GM18499 (cell line): ENCODE data around the gene NBEA.
"Not testable (repeated sequence)": the region's sequence is repeated elsewhere in the genome, so short reads cannot be mapped to it uniquely, and the experiment has no call there.

Experiments
- ATAC-seq: cut with Tn5 transposase; IDR thresholded peaks from one replicate; pipeline ENCODE4 v1.9.1; 2021; ENCODE audit warnings: moderate number of reproducible peaks; ENCODE audit not compliant: insufficient read depth, unreplicated experiment

NBEA gene

GRCh38 chr13:34951528-34951927 lies 9.5 kb downstream of the NBEA start:
- no peak for ATAC-seq

GRCh38 chr13:34959489-34959888 lies 17.4 kb downstream of the NBEA start:
- no peak for ATAC-seq

- ATAC-seq = no peak
Observed at GRCh38 chr13:34964558-34964957, 22.5 kb downstream of the NBEA start.

GRCh38 chr13:34967851-34968562 lies 25.9 kb downstream of the NBEA start:
- ATAC-seq = no peak

GRCh38 chr13:34969539-34969938 lies 27.5 kb downstream of the NBEA start:
- ATAC-seq = not testable (repeated sequence)

GRCh38 chr13:34970961-34971360 lies 28.9 kb downstream of the NBEA start:
- ATAC-seq = no peak

- ATAC-seq = no peak
Observed at GRCh38 chr13:34971473-34971872, 29.4 kb downstream of the NBEA start.

GRCh38 chr13:34985199-34985598 lies 43.1 kb downstream of the NBEA start:
- not testable (repeated sequence) for ATAC-seq

GRCh38 chr13:34988330-34988791 lies 46.3 kb downstream of the NBEA start:
- no peak for ATAC-seq

- ATAC-seq = no peak
Observed at GRCh38 chr13:34990399-34991214, 48.5 kb downstream of the NBEA start.

- no peak for ATAC-seq
Observed at GRCh38 chr13:34993470-34993869, 51.4 kb downstream of the NBEA start.

- ATAC-seq = not testable (repeated sequence)
Observed at GRCh38 chr13:35003734-35004133, 61.7 kb downstream of the NBEA start.

GRCh38 chr13:35005051-35005450 lies 63.0 kb downstream of the NBEA start:
- ATAC-seq = no peak

- no peak for ATAC-seq
Observed at GRCh38 chr13:35014606-35015213, 72.6 kb downstream of the NBEA start.

- no peak for ATAC-seq
Observed at GRCh38 chr13:35016362-35017112, 74.5 kb downstream of the NBEA start.

GRCh38 chr13:35025314-35025713 lies 83.2 kb downstream of the NBEA start:
- ATAC-seq = no peak

GRCh38 chr13:35028338-35028867 lies 86.3 kb downstream of the NBEA start:
- ATAC-seq = no peak

- no peak for ATAC-seq
Observed at GRCh38 chr13:35039012-35039411, 96.9 kb downstream of the NBEA start.

GRCh38 chr13:35046587-35046986 lies 104.5 kb downstream of the NBEA start:
- ATAC-seq = no peak

- ATAC-seq = no peak
Observed at GRCh38 chr13:35055705-35056104, 113.6 kb downstream of the NBEA start.
